ENCODE results near the gene PRKG1.

The PRKG1 gene

DNA sequence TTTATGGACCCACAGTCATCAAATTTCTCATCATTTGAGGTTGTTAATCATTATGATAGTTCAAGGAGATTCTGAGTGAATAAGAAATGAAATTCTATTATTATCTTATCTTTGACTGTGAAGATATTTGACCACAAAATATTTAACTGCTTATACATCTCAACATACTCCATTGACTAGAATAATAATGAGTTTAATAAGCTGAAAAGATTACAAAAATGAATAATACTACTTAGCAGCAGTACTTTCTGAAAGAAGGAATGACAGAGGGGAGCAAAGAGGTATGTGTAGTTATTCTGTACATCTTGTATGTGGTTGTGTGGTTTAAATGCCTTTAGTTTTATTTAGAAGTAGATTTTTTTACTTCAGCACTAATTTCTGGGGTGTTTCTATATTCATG is 214.2 kb downstream of the PRKG1 start:
- H2BK12ac ChIP-seq (ENCODE audit: low read length), result no peak overlapping the region
- no peaks in the 10 kb centered on the region for H3K36me3 ChIP-seq (replicated peaks in 1 of 2; ENCODE audit: control insufficient read depth in 2 of 2, insufficient read depth in 2 of 2, low read length in 2 of 2)
- no peak overlapping the region for H3K4me3 ChIP-seq (ENCODE audit: low read length in 2 of 2)
- no peak overlapping the region for H2AK5ac ChIP-seq (ENCODE audit: low read depth, low read length)
- H3K9ac ChIP-seq (ENCODE audit: low read depth, low read length, poor library complexity), result no peak overlapping the region
- no peaks in the 10 kb centered on the region for H3K4me1 ChIP-seq (ENCODE audit: control insufficient read depth in 2 of 2, insufficient read depth in 1 of 2, low read depth in 1 of 2, low read length in 2 of 2)
- no peak overlapping the region for H3K4me2 ChIP-seq (ENCODE audit: insufficient read depth, low read length, poor library complexity, severe bottlenecking)
- no peak for DNase-seq (ENCODE audit: low spot score)
- no peak overlapping the region for H3K18ac ChIP-seq (ENCODE audit: low read length)
- no peak overlapping the region for H3K4ac ChIP-seq (ENCODE audit: low read length)
- no peak overlapping the region for H2BK120ac ChIP-seq (ENCODE audit: low read depth, low read length)
- no peaks in the 10 kb centered on the region for H3K27me3 ChIP-seq (ENCODE audit: control insufficient read depth in 3 of 3, insufficient read depth in 3 of 3, low read depth in 1 of 3, low read length in 3 of 3)
- H2BK15ac ChIP-seq (ENCODE audit: low read length), result no peak overlapping the region
- H3K23ac ChIP-seq (ENCODE audit: low read depth, low read length, poor library complexity), result no peak overlapping the region
- no peak overlapping the region for H2BK5ac ChIP-seq (ENCODE audit: low read length)
- no peak overlapping the region for H4K91ac ChIP-seq (ENCODE audit: low read depth, low read length, poor library complexity)
- no peak overlapping the region for H3K27ac ChIP-seq (replicated peaks; ENCODE audit: low read length)
- H3K79me1 ChIP-seq (ENCODE audit: low read depth, low read length), result no peaks in the 10 kb centered on the region
- no peak overlapping the region for H2AFZ ChIP-seq (ENCODE audit: low read length)
- H4K8ac ChIP-seq (ENCODE audit: low read depth, low read length), result no peak overlapping the region
- H3K9me3 ChIP-seq (replicated peaks in 1 of 2; ENCODE audit: control insufficient read depth in 2 of 2, insufficient read depth in 1 of 2, low read depth in 1 of 2, low read length in 2 of 2), result peaks cover 0 to 5% of the 10 kb centered on the region in 2 donors
- H3K14ac ChIP-seq (ENCODE audit: low read length), result no peak overlapping the region

DNA sequence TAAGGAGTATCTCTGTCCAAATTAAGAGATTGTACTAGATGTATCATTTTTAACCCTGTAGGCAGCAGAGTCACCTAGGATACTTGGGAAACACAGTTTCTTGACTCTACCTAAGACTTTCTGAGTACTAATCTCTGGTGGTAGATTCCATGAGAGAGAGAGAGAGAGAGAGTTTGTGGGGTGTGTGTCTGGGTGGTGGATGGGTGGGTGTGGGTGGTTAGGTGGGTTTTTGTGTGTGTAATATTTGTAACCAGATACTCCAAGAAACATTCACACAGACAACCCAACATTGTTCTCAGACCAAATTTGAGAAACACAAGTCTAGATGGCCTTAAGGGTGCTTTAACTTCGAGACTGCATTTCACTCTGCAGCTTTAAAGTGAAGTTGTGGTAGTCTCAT is 215.2 kb downstream of the PRKG1 start:
- WGBS, 2 donors (ENCODE audit: extremely low coverage in 2 of 2, insufficient read length in 2 of 2, insufficient replicate concordance in 1 of 2), result no CpG with 5 or more reads among the region's 1 CpG
- H3K79me1 ChIP-seq (ENCODE audit: low read depth, low read length), result no peaks in the 10 kb centered on the region
- no peak overlapping the region for H3K4me3 ChIP-seq (ENCODE audit: low read length in 2 of 2)
- H2AFZ ChIP-seq (ENCODE audit: low read length), result no peak overlapping the region
- H3K4me1 ChIP-seq (ENCODE audit: control insufficient read depth in 2 of 2, insufficient read depth in 1 of 2, low read depth in 1 of 2, low read length in 2 of 2), result no peaks in the 10 kb centered on the region
- no peak overlapping the region for H3K14ac ChIP-seq (ENCODE audit: low read length)
- no peak overlapping the region for H3K27ac ChIP-seq (replicated peaks; ENCODE audit: low read length)
- H3K9me3 ChIP-seq (replicated peaks in 1 of 2; ENCODE audit: control insufficient read depth in 2 of 2, insufficient read depth in 1 of 2, low read depth in 1 of 2, low read length in 2 of 2), result peaks cover 0 to 8% of the 10 kb centered on the region in 2 donors
- DNase-seq (ENCODE audit: low spot score), result no peak
- H3K36me3 ChIP-seq (replicated peaks in 1 of 2; ENCODE audit: control insufficient read depth in 2 of 2, insufficient read depth in 2 of 2, low read length in 2 of 2), result no peaks in the 10 kb centered on the region
- H3K27me3 ChIP-seq (ENCODE audit: control insufficient read depth in 3 of 3, insufficient read depth in 3 of 3, low read depth in 1 of 3, low read length in 3 of 3), result no peaks in the 10 kb centered on the region
- H3K4me2 ChIP-seq (ENCODE audit: insufficient read depth, low read length, poor library complexity, severe bottlenecking), result no peak overlapping the region
- H3K4ac ChIP-seq (ENCODE audit: low read length), result no peak overlapping the region
- no peak overlapping the region for H2BK15ac ChIP-seq (ENCODE audit: low read length)
- no peak overlapping the region for H3K23ac ChIP-seq (ENCODE audit: low read depth, low read length, poor library complexity)
- no peak overlapping the region for H2BK120ac ChIP-seq (ENCODE audit: low read depth, low read length)
- no peak overlapping the region for H3K9ac ChIP-seq (ENCODE audit: low read depth, low read length, poor library complexity)
- H4K8ac ChIP-seq (ENCODE audit: low read depth, low read length), result no peak overlapping the region
- no peak overlapping the region for H4K91ac ChIP-seq (ENCODE audit: low read depth, low read length, poor library complexity)
- no peak overlapping the region for H2AK5ac ChIP-seq (ENCODE audit: low read depth, low read length)
- no peak overlapping the region for H2BK5ac ChIP-seq (ENCODE audit: low read length)
- H2BK12ac ChIP-seq (ENCODE audit: low read length), result no peak overlapping the region
- H3K18ac ChIP-seq (ENCODE audit: low read length), result no peak overlapping the region

DNA sequence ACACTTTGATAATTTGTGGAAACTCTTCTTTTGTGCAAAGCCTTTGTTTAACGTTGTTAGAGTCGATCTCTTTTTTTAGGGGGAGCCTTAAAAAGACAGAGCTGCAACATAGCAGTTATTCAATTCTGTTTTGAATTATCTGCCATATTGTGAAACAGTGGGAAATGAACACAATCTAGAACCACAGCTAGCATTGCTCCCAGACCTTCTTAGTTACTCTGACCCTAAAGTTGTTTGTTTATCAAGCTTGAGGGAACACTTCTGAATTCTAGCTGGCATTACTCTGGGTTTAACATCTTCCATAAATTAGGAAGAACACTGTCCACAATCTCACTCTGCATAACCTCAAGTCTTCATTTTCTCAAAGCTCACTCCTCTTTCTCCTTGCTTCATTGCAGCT is 217.7 kb downstream of the PRKG1 start:
- Histone ChIP-seq H2AK5ac (ENCODE audit: low read depth, low read length) (no peak overlapping the region), H3K36me3 (replicated peaks in 1 of 2; ENCODE audit: control insufficient read depth in 2 of 2, insufficient read depth in 2 of 2, low read length in 2 of 2) (no peaks in the 10 kb centered on the region), H3K9ac (ENCODE audit: low read depth, low read length, poor library complexity) (no peak overlapping the region), H3K18ac (ENCODE audit: low read length) (no peak overlapping the region), H3K27ac (replicated peaks; ENCODE audit: low read length) (no peak overlapping the region), H3K9me3 (replicated peaks in 1 of 2; ENCODE audit: control insufficient read depth in 2 of 2, insufficient read depth in 1 of 2, low read depth in 1 of 2, low read length in 2 of 2) (peaks cover 0 to 8% of the 10 kb centered on the region in 2 donors), H3K4me3 (ENCODE audit: low read length in 2 of 2) (no peak overlapping the region), H3K79me1 (ENCODE audit: low read depth, low read length) (no peaks in the 10 kb centered on the region), H2BK5ac (ENCODE audit: low read length) (no peak overlapping the region), H2BK15ac (ENCODE audit: low read length) (no peak overlapping the region), H4K91ac (ENCODE audit: low read depth, low read length, poor library complexity) (no peak overlapping the region), H3K27me3 (ENCODE audit: control insufficient read depth in 3 of 3, insufficient read depth in 3 of 3, low read depth in 1 of 3, low read length in 3 of 3) (no peaks in the 10 kb centered on the region), H3K4me1 (ENCODE audit: control insufficient read depth in 2 of 2, insufficient read depth in 1 of 2, low read depth in 1 of 2, low read length in 2 of 2) (no peaks in the 10 kb centered on the region), H2BK120ac (ENCODE audit: low read depth, low read length) (no peak overlapping the region), H3K23ac (ENCODE audit: low read depth, low read length, poor library complexity) (no peak overlapping the region), H3K4ac (ENCODE audit: low read length) (no peak overlapping the region), H2BK12ac (ENCODE audit: low read length) (no peak overlapping the region), H4K8ac (ENCODE audit: low read depth, low read length) (no peak overlapping the region), H3K14ac (ENCODE audit: low read length) (no peak overlapping the region), H2AFZ (ENCODE audit: low read length) (no peak overlapping the region), H3K4me2 (ENCODE audit: insufficient read depth, low read length, poor library complexity, severe bottlenecking) (no peak overlapping the region)
- no CpG with 5 or more reads among the region's 2 CpGs for whole genome bisulfite sequencing, 2 donors (ENCODE audit: extremely low coverage in 2 of 2, insufficient read length in 2 of 2, insufficient replicate concordance in 1 of 2)
- DNase-seq (ENCODE audit: low spot score), result no peak

DNA sequence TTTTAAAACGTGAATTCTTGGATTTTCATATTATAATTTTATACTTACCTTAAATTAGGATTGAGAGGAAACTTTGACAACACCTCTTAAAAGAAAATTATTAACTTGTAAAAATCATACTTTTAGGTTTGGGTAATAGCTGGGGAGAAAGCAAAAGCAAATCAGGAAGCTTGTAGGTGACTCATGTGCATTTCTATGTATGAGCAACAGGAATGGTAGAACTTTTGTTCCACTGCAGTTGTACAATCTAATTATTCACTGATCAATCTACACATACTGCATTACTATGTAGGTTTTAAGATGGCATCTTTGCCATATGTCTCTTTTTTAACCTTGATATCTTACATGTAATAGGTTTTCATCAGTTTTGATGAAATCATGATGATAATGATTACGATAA is 223.2 kb downstream of the PRKG1 start:
- Histone ChIP-seq H3K27me3 (ENCODE audit: control insufficient read depth in 3 of 3, insufficient read depth in 3 of 3, low read depth in 1 of 3, low read length in 3 of 3) (no peaks in the 10 kb centered on the region), H3K9ac (ENCODE audit: low read depth, low read length, poor library complexity) (no peak overlapping the region), H3K36me3 (replicated peaks in 1 of 2; ENCODE audit: control insufficient read depth in 2 of 2, insufficient read depth in 2 of 2, low read length in 2 of 2) (no peaks in the 10 kb centered on the region), H3K4me3 (ENCODE audit: low read length in 2 of 2) (no peak overlapping the region), H2BK12ac (ENCODE audit: low read length) (no peak overlapping the region), H3K9me3 (replicated peaks in 1 of 2; ENCODE audit: control insufficient read depth in 2 of 2, insufficient read depth in 1 of 2, low read depth in 1 of 2, low read length in 2 of 2) (peaks cover 0 to 5% of the 10 kb centered on the region in 2 donors), H4K8ac (ENCODE audit: low read depth, low read length) (no peak overlapping the region), H2BK120ac (ENCODE audit: low read depth, low read length) (no peak overlapping the region), H4K91ac (ENCODE audit: low read depth, low read length, poor library complexity) (no peak overlapping the region), H3K4me2 (ENCODE audit: insufficient read depth, low read length, poor library complexity, severe bottlenecking) (no peak overlapping the region), H3K4ac (ENCODE audit: low read length) (no peak overlapping the region), H3K23ac (ENCODE audit: low read depth, low read length, poor library complexity) (no peak overlapping the region), H2BK15ac (ENCODE audit: low read length) (no peak overlapping the region), H2BK5ac (ENCODE audit: low read length) (no peak overlapping the region), H3K18ac (ENCODE audit: low read length) (no peak overlapping the region), H3K27ac (replicated peaks; ENCODE audit: low read length) (no peak overlapping the region), H3K4me1 (ENCODE audit: control insufficient read depth in 2 of 2, insufficient read depth in 1 of 2, low read depth in 1 of 2, low read length in 2 of 2) (peaks cover 7 to 8% of the 10 kb centered on the region in 2 donors), H3K79me1 (ENCODE audit: low read depth, low read length) (no peaks in the 10 kb centered on the region), H3K14ac (ENCODE audit: low read length) (no peak overlapping the region), H2AFZ (ENCODE audit: low read length) (no peak overlapping the region), H2AK5ac (ENCODE audit: low read depth, low read length) (no peak overlapping the region)
- no CpG with 5 or more reads among the region's 2 CpGs for WGBS, 2 donors (ENCODE audit: extremely low coverage in 2 of 2, insufficient read length in 2 of 2, insufficient replicate concordance in 1 of 2)
- no peak for DNase-seq (ENCODE audit: low spot score)
